SU-DHL-6 (cell line): ENCODE results near the gene SLC9A5.

Experiments
- H2AFZ ChIP-seq: fragments of 200-600 bp; sonication (generic); 2 replicates; pipeline ENCODE4 v1.6.1; 2014; ENCODE audit warnings: low read depth, mild to moderate bottlenecking, moderate library complexity, mixed read lengths, antibody characterized with exemption, low read length; ENCODE audit not compliant: severe bottlenecking
- H3F3A ChIP-seq: fragments of 200-600 bp; shearing (Covaris generic); 2 replicates; pipeline ENCODE4 v1.6.0; 2016; ENCODE audit warnings: antibody characterized with exemption, mild to moderate bottlenecking; ENCODE audit not compliant: insufficient read depth
- H3K27ac ChIP-seq: fragments of 200-600 bp; sonication (generic); 2 replicates; pipeline ENCODE4 v1.5.1; 2016; ENCODE audit warnings: low read depth, mild to moderate bottlenecking, low read length, moderate library complexity, mixed read lengths
- H3K27me3 ChIP-seq: fragments of 200-600 bp; sonication (generic), shearing (Covaris generic); 2 replicates; pipeline ENCODE4 v1.6.0; 2014; ENCODE audit warnings: mild to moderate bottlenecking, low read length
- H3K36me3 ChIP-seq: fragments of 200-600 bp; sonication (generic); 2 replicates; pipeline ENCODE4 v1.6.1; 2014; ENCODE audit warnings: mild to moderate bottlenecking, low read length, mixed read lengths
- H3K4me2 ChIP-seq: fragments of 300-600, 200-600 bp; shearing (Covaris generic), sonication (generic); 2 replicates; pipeline ENCODE4 v1.6.0; 2014; ENCODE audit warnings: low read length, low read depth, mild to moderate bottlenecking; ENCODE audit not compliant: poor library complexity, severe bottlenecking
- H3K4me3 ChIP-seq: fragments of 200-600 bp; sonication (generic); 2 replicates; pipeline ENCODE4 v1.5.1; 2014; ENCODE audit warnings: antibody characterized with exemption, low read length, mild to moderate bottlenecking, mixed read lengths; ENCODE audit not compliant: insufficient read depth, poor library complexity, severe bottlenecking
- H3K79me2 ChIP-seq: fragments of 200-600 bp; sonication (generic); 2 replicates; pipeline ENCODE4 v1.6.1; 2014; ENCODE audit warnings: mild to moderate bottlenecking, low read length, moderate library complexity; ENCODE audit not compliant: insufficient read depth
- H3K9ac ChIP-seq: fragments of 200-600 bp; sonication (generic); 2 replicates; pipeline ENCODE4 v1.7.0; 2014; ENCODE audit warnings: mild to moderate bottlenecking, low read length
- H3K9me2 ChIP-seq: fragments of 200-600 bp; sonication (generic); replicated peaks from 2 replicates; pipeline ENCODE4 v1.6.1; 2014; ENCODE audit warnings: low read length; ENCODE audit not compliant: insufficient read depth
- H3K9me3 ChIP-seq: fragments of 200-600 bp; sonication (generic); 2 replicates; pipeline ENCODE4 v1.6.1; 2014; ENCODE audit warnings: low read length, mixed read lengths; ENCODE audit not compliant: insufficient read depth
- H4K20me1 ChIP-seq: fragments of 200-600 bp; sonication (generic); 2 replicates; pipeline ENCODE4 v1.6.1; 2014; ENCODE audit warnings: low read depth, mild to moderate bottlenecking, antibody characterized with exemption, low read length, moderate library complexity, mixed read lengths
- EZH2phosphoT487 ChIP-seq: fragments of 200-600 bp; sonication (generic), shearing (Covaris generic); conservative IDR thresholded peaks from 2 replicates; pipeline ENCODE4 v1.6.1; 2018; ENCODE audit warnings: mild to moderate bottlenecking, antibody characterized with exemption, low read length, moderate library complexity, mixed read lengths
- TF ChIP-seq, protein P1 (sequence below): fragments of 200-600 bp; sonication (generic); IDR thresholded peaks from one replicate; pipeline ENCODE4 v1.5.1; 2017; ENCODE audit warnings: antibody characterized with exemption, mild to moderate bottlenecking, low read length, moderate library complexity; ENCODE audit not compliant: insufficient read depth, poor library complexity, severe bottlenecking

SLC9A5 gene

GRCh38 chr16:67296420-67296819 lies 47.6 kb downstream of the SLC9A5 start:
- Histone ChIP-seq H3K79me2 (no peaks in the 10 kb centered on the region), H3K9me3 (no peaks in the 10 kb centered on the region), H3F3A (no peaks in the 10 kb centered on the region), H3K4me2 (no peak overlapping the region), H3K9ac (no peak overlapping the region), H2AFZ (no peak overlapping the region), H3K36me3 (no peaks in the 10 kb centered on the region), H4K20me1 (no peaks in the 10 kb centered on the region), H3K27me3 (no peaks in the 10 kb centered on the region), H3K27ac (no peak overlapping the region), H3K4me3 (no peak overlapping the region), H3K9me2 (no peaks in the 10 kb centered on the region)
- TF ChIP-seq EZH2phosphoT487: no peak
- TF ChIP-seq, protein P1, sequence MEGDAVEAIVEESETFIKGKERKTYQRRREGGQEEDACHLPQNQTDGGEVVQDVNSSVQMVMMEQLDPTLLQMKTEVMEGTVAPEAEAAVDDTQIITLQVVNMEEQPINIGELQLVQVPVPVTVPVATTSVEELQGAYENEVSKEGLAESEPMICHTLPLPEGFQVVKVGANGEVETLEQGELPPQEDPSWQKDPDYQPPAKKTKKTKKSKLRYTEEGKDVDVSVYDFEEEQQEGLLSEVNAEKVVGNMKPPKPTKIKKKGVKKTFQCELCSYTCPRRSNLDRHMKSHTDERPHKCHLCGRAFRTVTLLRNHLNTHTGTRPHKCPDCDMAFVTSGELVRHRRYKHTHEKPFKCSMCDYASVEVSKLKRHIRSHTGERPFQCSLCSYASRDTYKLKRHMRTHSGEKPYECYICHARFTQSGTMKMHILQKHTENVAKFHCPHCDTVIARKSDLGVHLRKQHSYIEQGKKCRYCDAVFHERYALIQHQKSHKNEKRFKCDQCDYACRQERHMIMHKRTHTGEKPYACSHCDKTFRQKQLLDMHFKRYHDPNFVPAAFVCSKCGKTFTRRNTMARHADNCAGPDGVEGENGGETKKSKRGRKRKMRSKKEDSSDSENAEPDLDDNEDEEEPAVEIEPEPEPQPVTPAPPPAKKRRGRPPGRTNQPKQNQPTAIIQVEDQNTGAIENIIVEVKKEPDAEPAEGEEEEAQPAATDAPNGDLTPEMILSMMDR: no peak

- no peak overlapping the region for H3K9ac ChIP-seq
- no peak overlapping the region for H3K27ac ChIP-seq
- no peaks in the 10 kb centered on the region for H3K9me2 ChIP-seq
- H3K27me3 ChIP-seq: no peaks in the 10 kb centered on the region
- H3K79me2 ChIP-seq: no peaks in the 10 kb centered on the region
- TF ChIP-seq, protein P1: no peak
- no peak for TF ChIP-seq EZH2phosphoT487
- H3K9me3 ChIP-seq: no peaks in the 10 kb centered on the region
- H2AFZ ChIP-seq: no peak overlapping the region
- H4K20me1 ChIP-seq: no peaks in the 10 kb centered on the region
- no peak overlapping the region for H3K4me2 ChIP-seq
- no peaks in the 10 kb centered on the region for H3F3A ChIP-seq
- no peaks in the 10 kb centered on the region for H3K36me3 ChIP-seq
- H3K4me3 ChIP-seq: no peak overlapping the region
Observed at GRCh38 chr16:67298277-67298676, 49.5 kb downstream of the SLC9A5 start.

- H3K27me3 ChIP-seq: no peaks in the 10 kb centered on the region
- no peaks in the 10 kb centered on the region for H3K36me3 ChIP-seq
- H3K79me2 ChIP-seq: no peaks in the 10 kb centered on the region
- no peak for TF ChIP-seq EZH2phosphoT487
- TF ChIP-seq, protein P1: no peak
- no peaks in the 10 kb centered on the region for H3K9me3 ChIP-seq
- no peaks in the 10 kb centered on the region for H3F3A ChIP-seq
- H3K9ac ChIP-seq: no peak overlapping the region
- no peaks in the 10 kb centered on the region for H4K20me1 ChIP-seq
- H2AFZ ChIP-seq: no peak overlapping the region
- H3K9me2 ChIP-seq: no peaks in the 10 kb centered on the region
- H3K27ac ChIP-seq: no peak overlapping the region
- H3K4me3 ChIP-seq: no peak overlapping the region
- H3K4me2 ChIP-seq: no peak overlapping the region
Observed at GRCh38 chr16:67299269-67299668, 50.5 kb downstream of the SLC9A5 start.
